ENCODE data around the gene SREBF2.
A peak's percentile ranks its signal among the peaks of the same experiment; 100 is the strongest.
"Not testable (repeated sequence)": the region's sequence is repeated elsewhere in the genome, so short reads cannot be mapped to it uniquely, and the experiment has no call there.

SREBF2 gene

DNA sequence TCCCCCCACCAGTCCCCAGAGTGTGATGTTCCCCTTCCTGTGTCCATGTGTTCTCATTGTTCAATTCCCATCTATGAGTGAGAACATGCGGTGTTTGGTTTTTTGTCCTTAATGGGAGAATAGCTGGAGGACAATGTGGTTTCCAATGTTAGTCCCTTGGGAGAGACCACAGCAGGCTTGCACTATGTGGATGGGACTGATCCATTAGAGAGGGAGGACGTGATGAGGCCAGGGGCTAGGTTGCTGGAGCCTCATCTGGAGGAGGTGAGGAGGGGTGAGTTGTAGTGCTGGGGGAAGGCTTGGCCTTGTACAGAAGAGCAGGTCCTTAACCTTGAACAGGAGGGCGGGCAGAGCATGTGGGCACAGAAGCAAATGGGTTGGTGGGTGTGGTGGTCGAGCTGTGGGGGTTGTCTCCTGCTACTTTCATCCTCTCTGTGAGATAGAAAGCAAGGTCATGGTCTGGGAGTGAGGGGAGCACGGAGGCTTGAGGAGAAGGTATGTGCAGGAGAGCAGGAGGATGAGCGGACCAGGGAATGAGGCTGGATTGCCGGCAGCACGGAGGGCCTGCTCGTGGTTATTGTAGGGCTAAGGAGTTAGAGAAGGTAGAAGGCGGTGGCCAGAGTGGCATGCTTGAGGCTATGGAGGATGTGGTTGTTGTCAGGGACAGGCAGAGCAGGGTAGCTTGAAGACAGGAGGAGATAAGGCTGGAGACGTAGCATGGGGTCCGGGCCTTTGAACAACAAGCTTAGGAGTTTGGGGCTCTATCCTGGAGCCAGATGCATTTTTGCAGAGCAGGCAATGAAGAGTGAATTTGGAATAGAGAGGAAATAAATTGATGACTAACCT, 11.2 kb upstream of the SREBF2 start:
- no peak for DNase-seq

DNA sequence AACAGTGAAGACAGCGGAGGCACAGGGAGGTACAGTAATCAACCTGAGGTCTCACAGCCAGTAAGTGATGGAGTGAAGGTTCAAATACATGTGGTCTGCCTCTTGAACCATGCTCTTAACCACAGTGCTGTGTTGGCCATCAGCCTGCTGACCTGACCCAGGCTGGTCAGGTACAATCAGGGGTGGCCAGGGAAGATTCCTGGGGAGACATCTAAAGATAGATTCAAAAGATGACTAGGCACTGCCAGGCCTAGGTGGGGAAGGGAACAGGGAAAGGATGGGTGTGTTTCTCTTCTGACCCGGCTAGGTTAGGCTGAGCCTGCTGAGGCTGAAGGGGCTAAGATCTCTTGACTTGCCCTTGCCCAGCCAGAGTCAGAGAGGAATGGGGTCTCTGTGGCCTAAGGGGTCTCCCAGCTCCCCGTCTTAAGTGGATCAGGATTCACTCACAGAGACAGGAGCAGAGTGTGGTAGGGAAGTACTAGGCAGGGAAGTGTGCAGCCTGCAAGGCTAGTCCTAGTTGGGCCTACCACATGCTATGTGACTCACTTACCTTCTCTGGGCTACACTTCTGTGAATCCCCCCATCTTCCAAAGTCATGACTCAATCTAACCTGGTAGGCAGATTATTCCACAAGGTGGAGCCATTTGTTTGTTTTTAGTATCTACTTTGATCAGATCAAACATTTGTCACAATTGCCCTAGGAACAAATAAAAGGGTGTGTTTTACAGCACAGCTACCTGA, 10.4 kb upstream of the SREBF2 start:
- DNase-seq: peak; percentile 35

DNA sequence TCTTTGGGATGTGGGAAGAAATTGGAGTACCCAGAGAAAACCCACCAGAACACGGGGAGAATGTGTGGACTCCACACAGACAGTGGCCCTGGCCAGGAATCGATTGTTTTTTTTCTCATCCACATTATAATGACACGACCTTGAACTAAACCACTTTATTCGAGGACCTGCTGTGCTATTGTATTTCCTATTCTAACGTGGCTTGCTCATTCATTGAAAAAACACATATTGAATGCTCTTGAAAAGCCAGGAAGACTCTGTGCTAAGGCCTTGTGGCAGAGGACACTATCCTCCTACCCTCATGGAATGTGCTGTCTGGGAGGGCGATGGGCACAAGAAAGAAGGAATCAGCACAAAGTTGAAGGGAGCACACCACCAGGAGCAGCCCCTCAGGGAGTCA, 9.1 kb upstream of the SREBF2 start:
- DNase-seq: no peak

DNA sequence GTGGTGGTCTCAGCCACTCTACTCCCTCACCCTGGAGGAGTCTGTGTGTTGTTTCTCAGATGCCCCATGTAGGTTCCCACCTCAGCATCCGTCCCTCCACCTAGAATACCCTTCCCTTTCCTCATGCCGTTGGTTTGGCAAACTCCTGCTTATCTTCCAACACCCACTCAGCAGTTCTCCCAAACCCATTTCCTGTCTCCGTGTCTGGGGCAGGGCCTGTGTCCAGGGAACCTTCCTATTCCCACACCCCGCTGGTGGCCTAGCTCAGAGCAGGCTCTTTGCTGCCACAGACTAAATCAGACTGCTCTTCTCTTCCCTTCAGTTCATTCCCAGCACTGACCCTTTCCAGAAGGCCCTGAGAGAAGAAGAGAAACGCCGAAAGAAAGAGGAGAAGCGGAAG, 7.5 kb upstream of the SREBF2 start:
- no peak for DNase-seq

DNA sequence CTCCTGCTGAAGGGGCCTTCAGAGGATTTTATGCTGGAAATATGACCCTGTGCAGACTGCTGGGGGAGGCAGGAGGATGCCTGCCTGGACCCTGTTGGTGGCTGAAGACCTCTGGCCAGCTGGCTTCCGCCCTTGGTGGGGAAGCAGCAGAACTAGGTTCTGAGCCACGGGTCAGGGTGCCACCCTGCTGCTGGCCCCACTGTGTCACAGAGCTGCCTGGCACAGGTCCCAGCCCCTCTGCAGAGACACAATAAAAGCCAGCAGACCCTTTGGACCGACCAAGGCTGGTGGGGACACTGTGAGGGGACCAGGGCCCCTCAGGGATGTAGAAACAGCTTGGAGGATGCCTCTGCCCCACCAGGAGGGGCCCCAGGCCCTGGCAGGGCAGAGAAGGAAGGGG, 6.9 kb upstream of the SREBF2 start:
- no peak for DNase-seq

DNA sequence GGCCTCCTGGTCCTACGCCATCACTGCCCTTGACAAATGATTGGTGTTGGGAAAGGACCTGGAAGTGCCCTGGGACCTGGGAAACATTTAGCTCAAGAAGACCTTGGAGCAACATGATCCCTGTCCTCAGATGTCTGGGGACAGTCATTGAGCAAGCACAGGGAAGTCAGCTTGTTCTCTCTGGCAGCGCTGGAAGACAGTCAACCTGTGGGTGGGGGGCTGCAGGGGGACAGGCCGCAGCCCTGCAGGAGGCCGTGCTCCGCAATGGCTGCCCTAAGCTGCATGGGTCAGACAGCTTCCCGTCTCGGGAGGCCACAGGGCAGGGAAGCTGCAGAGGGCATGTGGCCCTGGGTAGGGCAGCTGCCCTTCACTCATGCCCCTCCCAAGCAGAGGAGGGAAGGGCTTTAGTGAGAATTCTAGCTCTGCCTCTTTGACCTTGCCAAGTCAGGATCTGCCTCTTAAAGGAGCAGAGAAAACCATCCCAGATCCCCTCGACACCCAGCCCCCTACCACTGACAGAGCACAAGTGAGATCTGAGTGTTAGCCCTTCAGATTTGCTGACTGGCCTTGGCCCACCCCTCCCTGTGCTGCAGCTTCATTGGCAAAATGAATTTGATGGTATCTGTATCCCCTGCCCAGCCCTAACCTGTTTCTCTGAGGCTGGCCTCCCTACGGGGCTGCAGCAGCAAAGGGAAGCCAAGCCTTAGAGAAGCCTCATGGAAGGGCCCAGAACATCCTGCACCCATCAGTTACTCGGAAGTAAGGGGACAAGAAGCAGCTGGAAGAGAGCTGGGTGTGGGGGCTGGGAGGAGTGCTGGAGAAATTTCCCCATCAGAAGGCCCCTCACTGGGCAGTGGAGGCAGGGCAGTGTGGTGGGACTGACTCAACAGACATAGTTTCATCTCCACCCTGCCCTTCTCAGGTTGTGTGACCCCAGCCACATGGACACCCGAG, 6.2 kb upstream of the SREBF2 start:
- no peak for DNase-seq

DNA sequence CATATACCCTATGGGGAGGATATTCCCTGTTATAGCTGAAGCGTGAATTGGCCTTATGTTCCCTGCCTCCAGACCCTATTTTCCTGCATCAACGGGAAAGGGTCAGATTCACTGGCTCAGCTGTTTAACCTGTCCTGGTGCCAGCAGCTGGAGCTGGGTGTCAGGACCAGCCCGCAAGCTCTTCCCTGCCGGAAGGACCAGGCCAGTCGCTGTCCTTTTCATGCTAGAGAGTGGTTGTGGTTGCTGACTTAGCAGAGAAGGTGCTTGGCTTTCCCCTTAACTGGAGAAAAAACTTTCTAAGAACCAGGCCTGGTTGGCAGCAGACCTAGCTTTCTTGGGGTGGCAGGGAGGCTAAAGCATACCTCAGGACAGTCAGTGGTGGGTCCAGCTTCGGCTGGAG, 5.2 kb upstream of the SREBF2 start:
- no peak for DNase-seq

DNA sequence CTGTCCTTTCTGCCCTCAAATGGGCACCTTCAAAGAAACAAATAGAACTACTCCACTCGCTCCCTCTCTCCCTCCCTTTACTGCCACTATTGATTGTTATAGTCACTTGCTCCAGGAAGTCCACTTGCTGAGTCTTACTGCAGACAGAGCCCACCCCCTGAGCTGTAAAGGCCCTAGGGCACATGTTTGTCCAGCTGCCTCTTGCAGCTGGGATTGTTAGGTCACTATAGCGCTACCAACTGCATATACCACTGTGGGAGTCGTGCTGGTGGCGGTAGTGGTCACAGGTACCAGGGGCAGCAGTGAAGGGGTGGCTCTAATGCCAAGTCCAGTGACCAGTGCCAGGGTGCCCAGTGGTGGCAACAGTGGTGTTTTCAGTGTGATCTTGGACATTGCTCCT, 4.4 kb upstream of the SREBF2 start:
- DNase-seq: no peak

DNA sequence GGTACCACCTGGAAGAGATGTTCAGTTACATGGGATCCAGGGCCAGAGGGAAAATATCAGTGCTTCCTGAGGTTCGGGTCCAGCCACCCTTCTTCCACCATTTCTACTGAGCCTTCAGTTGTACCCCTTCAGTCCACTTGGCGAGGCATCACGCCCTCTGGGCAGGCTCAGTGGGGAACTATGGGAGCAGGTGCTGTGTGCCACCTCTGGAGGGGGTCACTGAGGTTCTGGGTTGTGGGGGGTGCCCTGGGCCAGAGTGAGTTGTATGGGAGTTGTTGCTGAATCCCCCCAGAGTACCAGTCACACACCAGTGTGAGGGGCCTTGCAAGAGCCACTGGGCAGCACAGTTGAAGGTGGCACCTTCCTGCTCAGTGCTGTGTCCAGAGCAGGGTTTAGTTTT, 2.7 kb upstream of the SREBF2 start:
- no peak for DNase-seq

DNA sequence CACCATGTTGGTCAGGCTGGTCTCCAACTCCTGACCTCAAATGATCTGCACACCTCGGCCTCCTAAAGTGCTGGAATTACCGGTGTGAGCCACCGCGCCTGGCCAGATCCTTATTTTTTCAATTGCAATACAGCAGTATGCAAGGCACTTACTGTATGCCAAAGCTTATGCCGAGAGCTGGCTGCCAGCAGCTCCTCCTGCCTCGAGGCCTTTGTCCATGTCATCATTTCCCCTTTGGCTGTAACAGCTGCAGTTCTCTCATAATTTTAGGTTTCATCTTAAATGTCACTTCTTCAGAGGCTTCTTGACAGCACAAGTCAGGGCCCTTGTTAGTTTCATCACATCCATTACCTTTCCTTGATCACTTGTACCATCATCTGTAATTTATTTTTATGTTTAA, 1.5 kb upstream of the SREBF2 start:
- no peak for DNase-seq

DNA sequence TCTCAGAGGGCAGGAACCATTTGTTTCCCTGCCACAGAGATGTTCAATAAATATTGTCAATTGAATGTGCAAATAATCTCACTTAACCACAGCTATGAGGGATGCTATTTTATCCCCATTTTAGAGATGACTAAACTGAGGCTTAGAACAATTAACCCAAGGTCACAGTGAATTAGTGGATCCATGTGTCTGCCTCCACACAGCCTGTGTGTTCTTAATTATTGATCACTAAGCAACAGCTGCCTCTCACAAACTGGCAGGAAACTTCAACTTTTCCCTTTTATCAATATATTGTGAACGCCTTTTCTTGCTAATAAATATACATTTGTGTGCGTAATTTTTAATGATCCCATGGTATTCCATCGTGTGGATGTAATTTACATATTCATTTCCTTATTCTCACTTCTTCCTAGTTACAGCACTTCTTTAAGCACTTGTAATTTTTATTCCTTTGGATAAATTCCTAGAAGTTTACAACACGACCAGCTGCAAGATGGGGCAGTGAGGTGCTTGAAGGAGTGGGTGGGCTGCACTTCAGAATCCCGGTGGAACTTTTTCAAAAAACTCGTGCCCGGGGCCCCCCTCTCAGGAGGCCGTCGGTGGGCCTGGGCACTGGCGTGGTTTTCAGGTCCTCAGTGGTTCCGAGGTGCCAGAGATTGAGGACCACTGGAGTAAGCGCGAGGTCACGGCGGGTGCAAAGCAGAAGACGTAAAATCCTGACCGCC, 915 bp upstream of the SREBF2 start:
- no peak for DNase-seq

DNA sequence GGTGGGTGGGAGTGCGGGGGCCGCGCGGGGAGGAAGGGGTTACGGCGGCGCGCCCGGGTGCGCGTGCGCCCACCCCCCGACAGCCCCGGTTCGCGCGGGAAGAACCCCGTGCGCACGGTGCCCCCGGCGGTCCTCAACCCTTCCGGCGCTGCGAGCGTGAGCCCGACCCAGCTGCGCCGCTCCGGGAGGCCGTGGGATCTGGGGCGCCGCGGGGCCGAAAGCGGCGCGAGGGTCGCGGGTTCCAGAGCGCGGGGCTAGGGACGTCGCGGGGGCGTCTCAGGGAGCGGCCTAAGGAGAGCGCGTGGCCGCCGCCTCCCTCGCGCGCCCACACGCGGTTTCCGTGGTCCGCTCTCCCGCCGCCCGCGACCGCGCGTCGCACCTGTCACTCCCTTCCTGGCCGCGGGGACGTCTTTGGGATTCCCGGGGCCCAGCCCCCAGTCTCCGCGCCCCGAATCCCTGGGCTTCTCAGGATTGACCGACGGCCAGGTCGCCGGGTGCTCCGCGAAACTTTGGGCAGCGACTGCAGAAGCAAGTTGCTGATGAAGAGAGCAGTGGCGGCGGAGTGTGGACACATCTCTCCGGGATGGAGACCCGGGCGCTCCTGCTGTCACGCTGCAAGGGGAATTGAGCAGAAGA, 582 bp downstream of the SREBF2 start:
- DNase-seq: peak; percentile 19

DNA sequence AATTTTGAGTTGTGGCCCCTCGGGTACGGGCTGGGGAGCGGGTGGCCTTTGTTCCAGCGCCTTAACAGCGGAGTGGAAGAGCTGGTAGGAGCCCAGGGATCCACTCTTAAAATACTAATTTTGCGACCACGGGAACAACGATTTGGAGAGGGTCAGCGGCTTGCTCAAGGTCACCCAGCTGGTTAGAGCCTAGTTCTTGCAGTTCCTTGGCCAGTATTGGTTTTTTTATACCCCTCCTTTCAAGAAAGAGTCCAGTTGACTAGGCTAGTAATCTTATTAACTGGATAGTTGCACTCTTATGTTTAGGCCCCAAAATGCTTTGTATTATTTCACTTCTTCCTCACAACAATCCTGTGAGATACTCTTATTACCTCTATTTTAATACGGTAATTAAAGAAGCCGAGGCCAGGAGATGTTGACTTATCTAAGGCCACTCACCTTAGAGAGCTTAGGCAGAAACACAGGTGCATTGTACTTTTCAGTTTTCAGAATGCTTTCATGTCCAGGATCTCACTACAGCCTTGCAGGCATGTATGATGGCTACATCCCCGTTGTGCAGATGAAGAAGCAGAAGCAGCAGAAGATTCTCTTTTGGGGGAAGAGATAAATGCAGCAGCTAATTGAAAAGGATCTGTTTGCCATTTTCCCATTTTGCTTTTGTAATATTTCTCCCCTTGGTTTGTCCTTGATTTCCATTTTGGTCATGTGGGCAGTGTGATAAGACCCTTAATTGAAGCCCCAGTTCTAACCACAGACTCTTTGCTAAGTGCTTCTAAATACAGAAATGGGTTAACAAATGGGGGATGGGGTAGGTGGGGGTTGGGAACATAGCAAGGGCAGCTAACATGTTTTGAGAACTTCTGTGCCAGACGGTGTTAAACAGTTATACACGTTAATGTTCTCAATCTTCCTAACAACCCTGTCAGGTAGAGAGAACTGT, 1.4 kb downstream of the SREBF2 start:
- no peak for DNase-seq

DNA sequence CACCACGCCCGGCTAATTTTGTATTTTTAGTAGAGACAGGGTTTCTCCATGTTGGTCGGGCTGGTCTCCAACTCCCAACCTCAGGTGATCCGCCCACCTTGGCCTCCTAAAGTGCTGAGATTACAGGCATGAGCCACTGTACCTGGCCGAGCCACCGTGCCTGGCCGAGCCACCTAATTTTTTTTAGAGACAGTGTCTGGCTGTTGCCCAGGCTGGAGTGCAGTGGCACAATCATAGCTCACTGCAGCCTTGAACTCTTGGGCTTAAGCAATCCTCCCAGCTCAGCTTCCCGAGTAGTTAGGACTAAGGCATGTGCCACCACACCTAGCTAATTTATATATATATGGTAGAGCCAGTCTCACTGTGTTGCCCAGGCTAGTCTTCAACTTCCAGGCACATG, 2.6 kb downstream of the SREBF2 start:
- not testable (repeated sequence) for DNase-seq

DNA sequence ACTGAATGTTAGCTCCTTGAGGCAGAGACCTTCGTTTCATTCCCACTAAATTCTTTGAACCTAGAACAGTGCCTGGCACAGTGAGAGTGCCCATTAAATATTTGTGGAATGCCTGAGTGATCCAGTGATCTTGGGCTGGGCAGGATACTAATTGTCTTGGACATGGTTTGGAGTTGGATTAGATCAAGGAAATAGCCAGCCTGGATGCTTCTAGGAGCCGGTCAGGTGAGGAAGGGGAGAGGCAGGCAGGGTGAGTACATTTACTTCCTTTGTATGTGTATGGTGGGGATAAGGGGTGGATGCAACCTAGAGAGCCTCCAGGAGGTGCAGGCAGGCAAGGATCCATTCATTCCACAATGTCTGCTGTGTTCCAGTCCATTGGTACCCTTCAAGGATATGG, 3.6 kb downstream of the SREBF2 start:
- DNase-seq: no peak

DNA sequence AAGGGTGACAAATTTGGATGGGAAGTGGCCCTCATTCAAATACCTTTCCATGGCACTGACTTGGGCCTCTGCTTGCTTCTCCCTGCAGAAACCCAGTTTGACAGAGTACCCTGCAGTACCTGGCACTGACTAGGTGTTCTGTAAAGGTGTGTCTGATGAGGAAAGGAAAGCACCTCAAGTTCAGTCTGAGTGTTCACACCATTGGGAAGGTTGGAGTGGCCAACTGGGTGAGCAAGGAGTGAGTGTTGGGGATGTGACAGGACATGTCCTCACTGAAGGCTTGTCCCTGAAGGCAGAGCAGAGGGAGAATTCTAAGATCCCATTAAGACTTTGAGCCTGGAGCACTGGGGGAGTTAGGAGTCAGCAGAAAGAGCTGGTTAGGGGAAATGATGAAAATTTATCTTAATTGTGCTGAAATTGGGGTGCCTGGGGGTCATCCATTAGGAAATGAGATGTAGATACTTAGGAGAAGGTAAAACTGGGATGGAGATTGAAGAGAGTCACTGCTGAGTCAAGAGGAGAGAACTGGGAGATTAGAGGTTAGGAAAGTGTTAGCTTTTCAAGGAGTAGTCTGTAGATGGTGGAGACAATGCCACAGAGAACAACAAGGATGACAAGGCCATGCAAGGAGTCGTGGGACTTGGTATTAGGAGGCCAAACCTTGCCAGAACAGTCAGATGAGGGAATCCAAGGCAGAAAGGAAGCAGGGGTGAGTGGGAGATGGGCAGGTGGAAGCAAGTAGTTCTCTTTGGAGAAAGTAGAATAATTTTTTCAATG, 6.1 kb downstream of the SREBF2 start:
- DNase-seq: no peak

DNA sequence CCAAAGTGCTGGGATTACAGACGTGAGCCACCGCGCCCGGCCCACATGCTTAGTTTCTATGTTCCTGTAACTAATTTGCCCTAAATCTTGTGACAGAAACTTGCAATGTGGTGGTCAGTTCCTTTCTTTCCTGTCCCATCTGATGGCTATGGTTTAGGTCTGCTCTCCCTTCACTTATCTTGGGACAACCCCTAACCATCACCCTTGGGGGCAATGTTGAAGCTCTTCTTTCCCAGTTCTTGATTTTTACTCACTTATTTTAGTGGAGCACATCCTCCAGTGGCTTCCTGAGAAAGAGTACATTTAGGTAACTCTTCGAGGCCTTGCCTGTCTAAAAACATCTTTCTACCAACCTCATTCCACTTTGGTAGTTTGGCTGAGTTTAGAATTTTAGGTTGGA, 7.3 kb downstream of the SREBF2 start:
- DNase-seq: no peak

DNA sequence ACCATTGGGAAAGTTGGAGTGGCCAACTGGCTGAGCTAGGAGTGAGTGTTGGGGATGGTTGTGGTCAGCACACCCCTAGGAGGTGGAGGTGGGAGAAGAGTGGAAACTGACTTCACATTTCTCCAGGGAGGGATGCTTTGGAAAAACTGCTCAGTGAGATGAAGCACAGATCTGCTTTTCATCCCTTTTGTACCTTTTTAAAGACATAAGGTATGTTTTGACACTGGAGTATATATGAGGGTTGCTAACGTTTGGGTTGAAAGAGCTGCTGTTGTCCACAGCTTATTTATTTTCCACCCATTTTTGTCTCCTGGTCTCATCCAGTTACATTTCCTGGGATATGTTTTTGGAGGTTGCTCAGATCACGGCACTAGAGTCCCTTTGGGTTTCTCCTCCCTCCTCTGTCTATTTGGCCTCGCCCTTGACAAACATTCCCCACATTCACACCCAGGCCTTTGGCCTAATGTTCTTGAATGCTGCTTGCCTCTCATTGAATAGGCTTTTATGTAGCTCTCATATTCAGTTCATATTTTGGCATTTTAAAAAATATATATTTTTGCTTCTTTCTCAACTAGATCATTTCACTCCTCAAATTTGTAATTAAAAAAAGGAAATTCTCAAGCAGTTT, 8.3 kb downstream of the SREBF2 start:
- DNase-seq: no peak
